Urothelium cell line (cell line): Measurements from ENCODE around the gene MYL5.
"Not testable (repeated sequence)": the region's sequence is repeated elsewhere in the genome, so short reads cannot be mapped to it uniquely, and the experiment has no call there.

Experiments used
- DNase-seq: peaks from one replicate; pipeline ENCODE4 v3.0.0; 2011; ENCODE audit warnings: low spot score, mixed read lengths
- FAIRE-seq: peaks from 2 replicates; lab custom pipeline; 2011; peaks lifted over from hg19 to GRCh38; lab: Jason Lieb, UNC

Gene MYL5

DNA sequence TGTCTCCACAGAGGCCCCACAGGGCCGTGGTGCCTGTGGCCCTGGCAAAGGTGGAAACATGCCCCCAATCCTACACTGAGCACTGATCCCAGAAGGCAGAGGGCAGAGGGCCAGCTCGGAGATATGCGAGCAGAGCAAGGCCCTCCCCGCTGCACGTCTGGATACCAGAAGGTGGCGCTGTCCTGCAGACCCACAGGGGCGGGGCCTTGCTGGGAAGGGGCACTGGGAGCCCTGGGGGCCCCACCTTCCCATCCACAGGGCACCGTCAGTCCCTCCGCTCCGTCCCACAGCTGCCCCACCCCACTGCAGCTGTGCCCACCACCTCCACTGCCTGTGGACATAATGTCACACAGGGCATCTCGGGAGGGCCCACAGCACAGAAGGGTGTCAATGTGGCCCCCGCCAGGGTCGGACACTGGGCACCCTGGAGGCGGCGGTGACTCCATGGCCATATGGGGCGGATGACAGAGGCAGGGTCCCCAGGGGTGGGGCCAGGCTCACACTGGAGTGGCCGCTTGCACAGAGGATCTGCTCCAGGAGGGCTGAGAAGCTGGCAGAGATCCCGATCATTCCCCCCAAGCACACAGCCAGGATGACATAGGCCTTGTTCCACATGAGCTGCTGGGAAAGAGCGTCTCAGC lies 9.8 kb downstream of the MYL5 start:
- DNase-seq: peak; percentile 30
- FAIRE-seq: no peak

DNA sequence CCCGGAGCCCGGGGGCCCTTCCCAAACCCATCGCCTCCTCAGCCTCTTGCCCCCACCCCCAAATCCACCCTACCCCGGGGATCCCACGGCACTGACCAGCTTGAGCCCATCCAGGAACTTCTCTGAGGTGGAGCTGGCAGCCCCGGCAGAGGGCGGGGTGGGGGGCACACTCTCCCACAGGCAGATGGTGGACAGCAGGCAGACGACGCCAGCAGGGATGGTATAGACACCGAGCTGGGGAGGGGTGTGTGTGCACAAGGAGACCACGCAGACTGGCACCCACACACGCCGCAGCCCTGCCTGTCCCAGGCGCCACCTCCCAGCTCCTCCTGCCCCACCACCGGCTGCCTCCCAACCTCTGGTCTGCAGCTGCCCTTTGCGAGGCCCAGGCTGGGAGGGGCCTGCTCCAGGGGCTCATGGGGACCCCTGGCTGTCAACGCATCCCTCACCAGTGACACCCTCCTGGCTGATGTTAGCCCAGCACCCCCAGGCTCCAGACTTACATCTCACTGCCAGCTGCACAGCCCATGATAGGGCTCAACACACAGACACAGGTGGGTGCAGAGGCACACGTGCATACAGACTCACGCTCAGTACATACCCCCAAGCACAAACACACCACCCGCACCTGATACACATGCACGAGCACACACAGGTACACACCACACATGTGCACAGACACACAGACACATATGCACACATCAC lies 10.4 kb downstream of the MYL5 start:
- no peak for DNase-seq
- FAIRE-seq: no peak

DNA sequence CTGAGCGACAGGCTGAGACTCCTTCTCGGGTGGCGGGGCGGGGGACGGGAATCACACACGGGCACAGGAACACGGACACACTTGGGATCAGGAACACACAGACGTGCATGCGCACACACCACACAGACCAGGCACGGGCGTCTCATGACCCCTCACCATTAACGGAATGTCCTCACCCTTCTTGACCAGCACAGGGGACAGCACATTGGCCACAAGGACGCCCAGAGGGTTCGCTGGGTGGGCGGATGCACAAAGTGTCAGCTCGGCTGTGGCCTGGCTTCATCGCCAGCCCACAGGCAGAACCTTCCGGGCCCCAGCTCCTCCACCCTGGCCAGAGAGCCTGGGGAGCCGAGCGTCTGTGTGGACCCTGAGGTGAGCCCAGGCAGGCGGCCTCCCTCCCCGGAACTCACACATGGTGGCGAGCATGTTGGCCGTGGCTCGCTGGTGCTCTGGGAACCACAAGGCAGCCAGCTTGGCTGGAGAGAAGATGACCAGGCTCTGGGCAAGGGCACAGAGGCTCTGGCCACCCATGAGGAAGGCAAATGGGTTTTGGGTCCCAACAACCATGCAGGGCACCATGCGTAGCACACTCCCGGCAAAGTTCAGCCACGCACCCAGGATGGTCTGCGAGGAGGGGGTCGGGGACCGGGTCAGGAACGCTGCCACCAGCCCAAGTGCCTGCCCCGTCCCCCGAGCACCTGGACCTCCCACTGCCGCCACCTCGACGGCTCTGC lies 11.5 kb downstream of the MYL5 start:
- FAIRE-seq: no peak

DNA sequence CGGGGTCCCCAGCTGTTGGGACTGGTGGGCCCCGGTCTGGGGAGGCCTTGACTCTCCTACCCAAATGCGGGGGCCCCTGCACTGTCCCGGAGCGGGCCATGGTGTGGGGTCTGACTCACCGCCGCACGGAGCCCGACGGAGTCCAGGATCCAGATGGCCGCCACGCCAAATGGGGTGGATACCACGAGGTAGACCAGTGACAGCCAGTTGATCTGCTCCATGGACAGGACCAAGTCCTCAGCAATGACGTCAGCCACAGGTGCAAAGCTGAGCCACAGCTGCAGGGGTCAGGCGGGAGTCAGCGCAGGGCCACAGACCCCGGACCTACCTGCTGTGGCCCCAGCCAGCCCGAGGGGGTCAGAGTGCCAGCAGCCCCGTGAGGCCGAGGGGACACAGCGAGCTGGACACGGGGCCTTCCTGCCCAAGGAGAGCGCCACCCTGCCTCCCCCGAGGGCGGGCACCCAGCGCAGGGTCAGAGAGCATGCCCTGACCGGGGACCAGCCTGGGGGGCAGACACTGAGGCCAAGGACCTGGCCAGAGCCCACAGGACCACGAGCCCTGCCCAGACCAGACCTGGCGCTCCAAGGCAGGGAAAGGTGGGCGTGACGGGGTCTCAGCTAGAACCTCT lies 12.2 kb downstream of the MYL5 start:
- FAIRE-seq (no peak), DNase-seq (no peak)

More for the DNA sequence above, 11.5 kb downstream of the MYL5 start:
- DNase-seq: no peak

DNA sequence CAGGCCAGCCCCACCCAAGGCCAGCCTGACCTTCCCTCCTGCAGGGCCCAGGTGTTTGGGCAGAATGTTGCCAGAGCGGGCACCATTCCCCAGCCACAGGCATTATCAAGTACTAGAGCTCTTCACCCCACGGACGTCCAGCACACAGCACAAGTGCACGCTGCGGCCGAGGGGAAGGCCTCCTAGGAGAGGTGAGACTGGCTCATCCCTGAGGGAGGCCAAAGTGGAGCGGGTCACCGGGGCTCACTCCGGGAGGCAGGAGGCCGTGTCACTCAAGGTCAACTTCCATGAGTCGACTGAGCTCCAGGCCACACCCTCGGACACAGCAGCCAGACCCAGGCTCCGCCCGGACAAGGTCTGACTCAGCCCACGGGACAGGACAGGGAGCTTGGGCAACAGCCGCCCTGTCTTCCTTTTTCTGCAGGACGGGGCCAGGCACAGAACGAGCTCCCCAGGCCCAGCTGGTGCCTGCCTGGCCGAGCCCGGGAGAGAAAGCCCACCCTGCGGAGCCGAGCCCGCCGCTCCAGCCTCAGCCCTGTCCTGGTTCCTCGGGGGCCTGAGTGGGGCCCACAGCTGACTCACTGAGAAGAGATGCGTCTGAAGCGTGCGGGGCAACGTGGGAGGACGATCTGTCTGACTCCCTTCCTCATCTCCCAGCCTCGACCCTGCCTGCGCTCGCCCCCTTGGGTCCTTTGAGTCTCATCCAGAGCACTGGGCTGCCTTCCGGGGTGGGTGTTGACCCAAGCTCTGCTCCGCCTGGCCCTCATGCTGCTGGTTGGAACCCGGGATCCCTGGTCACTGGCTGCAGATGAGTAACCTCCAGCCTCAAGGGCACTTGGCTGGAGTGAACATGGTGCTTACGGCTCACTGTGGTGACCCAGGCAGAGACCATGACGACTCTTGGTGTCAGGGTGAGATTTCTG lies 13.0 kb downstream of the MYL5 start:
- DNase-seq (peak; percentile 81), FAIRE-seq (no peak)

DNA sequence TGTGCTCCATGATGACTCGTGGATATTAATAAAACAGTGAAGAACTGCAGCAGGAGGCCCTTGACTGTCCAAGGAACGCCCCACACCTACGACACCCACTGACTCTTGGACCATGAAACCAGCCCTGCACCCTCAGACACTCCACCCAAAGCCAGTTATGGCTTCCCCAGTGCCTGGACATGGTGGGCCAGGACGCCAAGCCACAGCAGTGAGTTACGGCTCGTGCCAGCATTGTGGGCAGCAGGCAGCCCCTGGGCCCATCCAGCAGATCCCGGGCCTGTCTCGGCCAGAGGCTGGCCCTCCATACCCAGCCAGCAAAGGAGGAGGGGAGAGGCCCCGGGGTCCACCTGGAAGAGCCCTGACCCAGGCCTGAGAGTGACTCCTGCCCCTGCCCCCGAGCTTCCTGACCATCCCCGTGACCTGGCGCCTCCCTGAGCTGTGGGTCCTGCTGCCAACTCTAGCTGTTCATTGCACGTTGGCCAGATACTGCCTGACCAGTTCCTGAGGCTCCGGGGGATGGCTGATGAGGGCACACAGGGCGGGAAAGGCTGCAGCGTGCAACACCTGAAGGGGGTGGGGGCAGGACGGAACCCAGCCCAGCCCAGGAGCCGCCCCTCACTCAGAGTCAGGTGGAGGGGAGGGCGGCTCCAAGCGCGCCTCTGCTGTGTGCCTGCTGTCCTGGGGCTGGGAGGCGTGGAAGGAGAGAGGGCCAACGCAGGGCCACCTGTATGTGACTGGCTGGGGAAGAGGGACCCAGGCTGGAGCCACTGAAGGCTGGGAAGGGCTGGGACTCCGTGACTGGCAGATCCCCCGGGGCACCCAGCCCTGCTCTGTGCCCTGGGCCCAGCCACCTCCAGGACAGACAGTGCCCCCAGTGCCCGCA lies 13.9 kb downstream of the MYL5 start:
- FAIRE-seq (no peak), DNase-seq (no peak)

DNA sequence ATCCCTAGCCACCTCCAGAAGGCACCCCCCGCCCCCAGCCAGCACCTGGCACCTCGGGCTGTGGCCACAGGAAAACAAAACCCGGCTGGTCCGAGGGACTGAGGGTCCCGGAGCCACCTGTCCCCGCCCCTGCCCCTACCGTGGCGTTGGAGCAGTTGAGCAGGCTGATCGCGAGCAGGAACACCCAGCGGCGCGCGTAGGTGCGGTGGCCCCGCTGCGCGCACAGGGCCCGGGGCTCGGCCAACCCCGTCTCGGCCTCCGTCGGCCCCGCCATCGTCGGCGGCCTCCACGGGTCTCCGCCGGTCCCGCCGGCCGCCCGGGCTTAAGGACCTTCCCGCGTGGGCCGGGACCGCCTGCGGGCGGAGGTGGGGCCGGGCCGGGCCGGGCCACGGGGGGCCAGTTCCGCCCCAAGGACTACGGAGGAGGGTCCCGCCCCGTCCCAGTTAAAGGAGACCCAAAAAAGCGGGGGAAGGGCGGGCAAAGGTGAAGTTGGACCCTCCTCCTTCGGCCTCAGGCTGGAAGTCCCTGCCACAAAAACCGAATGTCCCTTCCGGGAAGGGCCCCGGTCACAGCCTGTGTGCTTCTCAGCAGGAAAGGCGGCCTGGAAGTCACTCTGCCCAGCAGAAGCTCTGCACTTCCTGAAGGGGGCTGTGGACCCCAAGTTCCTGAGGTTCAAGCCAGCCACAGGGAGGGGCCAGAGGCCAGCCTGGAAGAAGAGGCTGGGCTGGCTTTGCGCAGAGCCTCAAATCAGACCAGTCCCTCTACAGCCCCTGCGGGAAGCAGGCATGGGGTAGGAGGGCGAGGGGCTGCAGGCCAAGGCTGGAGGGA lies 14.7 kb downstream of the MYL5 start, which contains the start of gene SLC49A3:
Gene SLC49A3 (minus strand): TSS at position 298 of the 828 bp plus-strand sequence. CDS start 24 bp downstream, at position 274.
- FAIRE-seq (no peak), DNase-seq (no peak)

DNA sequence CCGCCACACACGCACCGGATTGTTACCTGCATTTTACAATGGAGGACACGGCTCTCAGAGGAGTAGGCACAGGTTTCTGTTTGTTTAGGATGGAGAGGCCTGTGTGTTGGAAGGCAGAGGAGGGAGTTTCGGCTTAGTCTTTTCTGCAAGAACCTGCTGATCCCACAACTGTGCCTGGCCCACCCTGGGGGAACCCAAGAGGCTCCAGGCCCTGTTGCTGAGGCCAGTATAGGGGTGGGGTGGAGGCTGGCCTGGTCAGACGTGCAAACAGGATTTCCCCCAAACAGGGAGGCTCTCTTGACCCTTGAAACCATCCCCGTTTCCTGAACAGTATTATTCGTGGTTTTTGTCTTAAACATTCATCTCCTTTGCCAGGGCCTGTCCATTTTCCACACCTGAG lies 15.4 kb downstream of the MYL5 start:
- FAIRE-seq (no peak), DNase-seq (no peak)

DNA sequence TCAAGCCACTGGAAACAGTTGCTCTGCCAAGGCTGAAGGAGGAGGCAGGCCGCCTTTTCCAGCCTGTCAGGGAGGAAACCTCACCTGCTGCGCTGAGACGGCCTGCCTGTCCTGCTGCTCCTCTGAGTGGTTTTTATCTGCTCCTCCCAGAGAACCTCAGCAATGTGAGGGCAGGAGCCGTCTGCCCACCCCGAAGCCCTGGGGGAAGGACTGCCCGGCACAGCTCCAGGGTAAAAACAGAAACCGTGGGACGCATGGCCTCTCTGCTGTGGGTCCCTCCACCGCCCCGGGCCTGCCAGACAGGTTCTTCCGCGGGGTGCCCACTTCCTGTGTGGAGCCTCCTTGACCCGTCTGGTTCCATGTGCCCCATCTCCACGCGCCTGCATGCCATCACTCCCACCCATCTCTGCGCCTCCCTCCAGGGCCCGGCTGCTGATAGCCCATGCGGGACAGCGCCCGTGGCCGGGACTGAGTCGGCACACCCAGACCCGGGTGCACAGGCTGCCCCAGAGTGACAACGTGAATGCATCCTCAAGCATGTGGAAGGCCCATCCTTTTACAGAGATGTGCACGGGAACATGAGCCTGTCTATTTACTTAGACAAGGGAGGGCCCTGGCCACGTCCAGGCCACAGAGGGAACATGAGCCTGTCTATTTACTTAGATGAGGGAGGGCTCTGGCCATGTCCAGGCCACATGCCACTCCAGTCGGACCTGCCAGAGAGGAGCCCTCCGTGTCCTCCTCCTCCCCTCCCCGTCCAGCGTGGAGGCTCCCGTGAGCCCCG lies 18.6 kb downstream of the MYL5 start:
- FAIRE-seq: no peak
- no peak for DNase-seq

DNA sequence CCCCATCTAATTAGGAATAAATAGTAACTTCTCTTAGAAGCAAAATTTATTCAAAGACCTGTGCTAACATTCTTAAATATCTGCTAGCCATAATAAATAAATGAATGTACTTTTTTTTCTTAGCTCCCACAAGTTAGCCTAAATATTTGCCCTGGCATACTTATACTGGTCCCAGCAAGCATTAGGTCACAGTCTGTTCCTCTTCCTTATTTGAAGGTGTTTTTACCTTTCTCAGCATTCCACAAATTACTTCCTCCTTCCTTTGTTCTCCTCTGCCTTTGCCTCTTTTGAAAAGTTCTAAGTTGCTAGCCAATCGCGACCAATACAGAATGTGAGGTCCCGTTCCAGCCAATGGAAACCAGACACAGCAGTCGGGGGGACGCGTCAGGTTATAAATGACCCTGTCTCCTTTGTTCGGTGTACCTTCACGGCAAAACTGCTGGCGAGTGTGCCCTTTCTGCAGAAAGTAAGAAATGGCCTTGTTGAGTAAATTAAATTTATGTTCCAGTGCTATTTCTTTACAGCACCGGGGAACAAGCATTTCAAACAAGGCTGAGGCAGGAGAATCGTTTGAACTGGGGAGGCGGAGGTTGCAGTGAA lies 20.1 kb downstream of the MYL5 start:
- not testable (repeated sequence) for FAIRE-seq

DNA sequence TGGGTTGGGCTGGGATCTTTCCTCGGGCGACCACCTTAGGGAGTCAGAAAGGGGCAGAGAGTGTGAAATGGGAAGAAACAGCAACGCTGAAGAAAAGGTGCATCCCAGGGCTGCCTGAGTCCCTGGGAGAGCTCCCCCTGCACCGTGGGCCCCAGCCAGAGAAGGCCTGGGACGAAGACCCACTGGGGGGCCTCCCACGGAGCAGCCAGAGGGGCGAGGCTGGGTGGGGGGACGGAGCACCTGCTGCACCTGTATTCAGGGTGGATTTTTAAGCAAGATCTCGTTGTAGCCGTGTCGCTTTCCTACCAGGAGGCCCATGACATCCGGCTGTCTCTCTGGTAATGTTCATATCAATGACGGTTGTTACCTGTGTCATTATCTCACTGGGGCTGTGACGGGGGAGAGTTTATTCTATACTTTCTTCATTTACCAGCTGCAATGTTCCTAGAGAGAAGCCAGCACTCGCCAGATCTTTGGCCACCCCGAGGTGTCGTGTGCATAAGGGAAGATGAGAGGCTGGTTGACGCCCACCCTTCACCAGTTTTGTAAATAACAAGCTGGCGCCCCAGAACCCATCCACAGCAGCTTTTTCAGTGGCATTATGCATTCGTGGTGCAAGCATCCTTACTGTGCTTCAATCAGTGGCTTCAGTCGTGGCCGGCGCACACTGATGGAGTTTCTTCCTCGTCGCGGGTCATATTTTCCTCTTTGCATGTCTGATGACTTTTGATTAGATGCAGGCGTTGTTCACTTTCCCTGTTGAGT lies 25.7 kb downstream of the MYL5 start:
- no peak for DNase-seq
- FAIRE-seq: no peak

More for the DNA sequence above, 20.1 kb downstream of the MYL5 start:
- DNase-seq: not testable (repeated sequence)

DNA sequence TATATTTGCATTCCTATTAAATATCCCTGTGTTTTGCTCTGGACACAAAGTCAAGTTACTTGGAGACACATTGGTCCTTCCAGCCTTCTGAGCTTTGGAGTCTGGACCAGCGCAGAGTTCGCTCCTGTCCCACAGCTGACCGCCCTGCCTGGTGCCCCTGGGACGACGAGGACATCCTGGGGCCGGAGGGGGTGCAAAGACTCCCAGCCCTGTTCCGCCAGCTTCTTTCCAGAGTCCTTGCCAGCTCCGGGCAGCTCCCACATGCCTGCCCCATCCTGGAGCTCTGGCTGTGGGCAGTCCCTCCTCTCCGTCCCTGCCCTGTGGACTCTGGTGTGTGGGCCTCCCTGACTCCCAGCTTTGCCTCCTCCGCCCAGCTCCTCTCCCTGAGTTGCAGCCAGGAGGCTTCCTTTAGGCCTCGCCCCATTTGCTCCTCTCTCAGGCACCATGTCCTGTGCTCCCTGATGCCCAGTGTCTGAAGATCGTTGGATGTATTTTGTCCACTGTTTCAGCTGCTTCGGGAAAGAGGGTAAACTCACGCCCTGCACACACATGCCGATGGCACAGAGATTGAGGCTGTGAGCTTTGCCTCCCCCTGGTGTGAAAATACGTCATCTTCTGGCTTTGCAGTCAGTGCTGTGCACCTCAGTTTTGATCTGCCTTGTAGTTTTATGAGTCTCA lies 26.4 kb downstream of the MYL5 start:
- FAIRE-seq (no peak), DNase-seq (no peak)

DNA sequence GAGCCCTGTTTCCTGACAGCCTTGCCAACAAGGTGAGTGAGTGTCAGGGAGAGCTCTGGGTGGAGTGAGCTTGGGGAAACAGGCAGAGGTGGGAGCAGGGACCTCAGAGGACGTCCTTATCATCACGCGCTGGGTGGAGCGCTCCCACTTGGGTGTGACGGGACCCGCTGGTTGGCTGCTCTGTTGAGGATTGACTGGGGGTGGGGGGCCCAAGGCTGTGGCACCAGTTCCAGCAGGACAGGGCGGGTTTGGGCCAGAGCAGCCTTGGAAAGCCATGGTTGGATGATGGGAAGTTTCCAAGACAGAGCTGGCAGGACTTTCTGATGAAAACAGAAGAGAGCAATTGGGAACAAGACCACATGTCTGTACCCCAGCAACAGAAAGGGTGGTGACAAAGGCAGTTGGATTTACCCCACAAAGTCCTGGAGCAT lies 28.3 kb downstream of the MYL5 start:
- FAIRE-seq (no peak), DNase-seq (no peak)

DNA sequence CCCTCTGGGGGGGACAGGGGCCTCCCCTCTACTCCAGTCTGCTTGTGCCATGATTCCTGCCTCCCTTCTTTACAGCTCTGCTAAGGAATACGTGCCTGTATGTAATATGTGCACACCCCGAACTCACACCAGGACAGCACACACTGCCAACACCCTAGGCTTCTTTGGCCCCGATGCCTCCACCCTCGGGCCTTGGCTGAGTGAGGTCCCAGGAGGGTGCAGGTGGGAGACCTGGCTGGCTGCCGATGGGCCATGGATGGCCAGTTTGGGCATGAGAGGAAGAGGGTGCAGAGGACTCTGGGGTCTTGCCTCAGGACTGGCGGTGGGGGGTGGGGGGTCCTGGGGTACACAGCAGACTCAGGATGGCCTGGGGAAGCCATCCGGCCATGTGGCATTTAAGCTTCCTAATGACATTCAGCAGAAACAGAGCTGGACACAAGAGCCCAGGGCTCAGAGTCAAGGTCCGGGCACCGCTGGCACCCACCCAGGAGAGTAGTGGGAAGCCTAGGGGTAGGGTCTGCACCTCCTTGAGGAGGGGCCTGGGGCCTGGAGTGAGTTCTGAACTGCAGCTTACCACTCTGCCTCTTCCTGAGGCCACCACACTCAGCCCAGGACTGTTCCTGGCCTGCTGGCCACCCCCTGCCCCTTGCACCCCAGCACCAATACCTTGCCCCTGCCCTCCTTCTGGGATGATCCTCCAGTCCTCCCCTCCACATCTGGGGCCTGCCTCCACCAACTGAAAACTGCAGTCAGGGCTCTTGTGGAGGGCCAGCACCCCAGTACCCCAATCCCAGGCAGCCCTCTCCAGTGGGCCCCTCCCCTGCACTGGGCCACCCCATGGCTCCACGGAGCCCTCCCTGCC lies 29.2 kb downstream of the MYL5 start:
- no peak for FAIRE-seq
- DNase-seq: no peak
